ENCODE data around the gene TFEB.

DNA sequence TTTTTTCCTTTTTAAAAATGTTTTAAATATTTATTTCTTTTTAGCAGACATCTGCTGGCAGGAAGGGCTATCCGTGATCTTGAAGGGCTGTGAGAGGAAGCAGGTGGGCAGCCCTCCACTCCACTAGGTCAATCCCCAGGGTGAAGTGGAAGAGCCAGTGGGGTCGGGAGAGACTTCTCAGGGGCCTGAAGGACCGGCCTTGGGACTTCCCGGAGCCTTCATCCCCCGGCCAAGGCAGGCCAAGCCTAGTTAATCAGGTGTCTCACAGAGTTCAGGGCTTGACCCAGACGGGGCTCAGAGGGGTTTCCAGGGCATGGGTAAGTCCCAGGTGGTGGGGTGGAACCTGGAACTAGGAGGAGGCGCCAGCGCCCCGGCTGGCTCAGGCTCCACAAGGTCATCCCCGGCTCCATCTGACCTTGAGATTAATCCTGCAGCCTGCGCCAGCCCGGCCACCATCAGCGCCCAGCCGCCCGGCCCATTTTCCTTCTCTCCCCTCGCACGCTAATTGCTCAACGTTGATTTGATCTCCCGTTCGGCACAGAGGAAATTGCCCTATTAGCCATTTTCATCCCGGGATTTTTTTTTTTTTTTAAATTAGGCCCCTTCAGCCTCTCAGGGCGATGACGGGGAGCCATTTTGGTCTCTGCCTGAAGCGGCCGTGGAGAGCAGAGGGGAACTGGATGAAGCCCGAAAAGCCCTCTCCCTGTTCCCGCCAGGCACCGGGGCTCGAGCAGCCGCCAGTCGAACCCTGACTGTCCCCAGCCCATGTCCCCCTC is 52.7 kb downstream of the TFEB start:
- TF ChIP-seq, protein P1, sequence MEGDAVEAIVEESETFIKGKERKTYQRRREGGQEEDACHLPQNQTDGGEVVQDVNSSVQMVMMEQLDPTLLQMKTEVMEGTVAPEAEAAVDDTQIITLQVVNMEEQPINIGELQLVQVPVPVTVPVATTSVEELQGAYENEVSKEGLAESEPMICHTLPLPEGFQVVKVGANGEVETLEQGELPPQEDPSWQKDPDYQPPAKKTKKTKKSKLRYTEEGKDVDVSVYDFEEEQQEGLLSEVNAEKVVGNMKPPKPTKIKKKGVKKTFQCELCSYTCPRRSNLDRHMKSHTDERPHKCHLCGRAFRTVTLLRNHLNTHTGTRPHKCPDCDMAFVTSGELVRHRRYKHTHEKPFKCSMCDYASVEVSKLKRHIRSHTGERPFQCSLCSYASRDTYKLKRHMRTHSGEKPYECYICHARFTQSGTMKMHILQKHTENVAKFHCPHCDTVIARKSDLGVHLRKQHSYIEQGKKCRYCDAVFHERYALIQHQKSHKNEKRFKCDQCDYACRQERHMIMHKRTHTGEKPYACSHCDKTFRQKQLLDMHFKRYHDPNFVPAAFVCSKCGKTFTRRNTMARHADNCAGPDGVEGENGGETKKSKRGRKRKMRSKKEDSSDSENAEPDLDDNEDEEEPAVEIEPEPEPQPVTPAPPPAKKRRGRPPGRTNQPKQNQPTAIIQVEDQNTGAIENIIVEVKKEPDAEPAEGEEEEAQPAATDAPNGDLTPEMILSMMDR (conservative IDR thresholded peaks at IDR 0.05; ENCODE audit: low read depth, low read length) = no peak
- no peak for TF ChIP-seq EZH2 (IDR thresholded peaks at IDR 0.05; ENCODE audit: borderline replicate concordance, low read depth, low read length, poor library complexity, severe bottlenecking)
